IMR-90 (cell line): ENCODE results near the gene SH2D7. TPM values are rescaled to one million over a fixed set of nuclear protein-coding genes. Genes with fewer than 3 reads are reported as not detected.

ENCODE experiments used
- ATAC-seq: fragments of 200-7000 bp; cut with Tn5 transposase; 2 replicates; pipeline ENCODE4 v1.9.1; 2020; ENCODE audit warnings: low read depth, mild to moderate bottlenecking, moderate library complexity
- BruUV-seq: library from RNA; stranded (reverse); fragments of 400-500 nt; replicated peaks from 2 replicates; lab custom pipeline; 2021; lab: Mats Ljungman, UMichigan
- CTCF ChIA-PET: fragments of 300-600 bp; formaldehyde crosslinking; extraction: SDS; loops from one replicate; lab custom pipeline; 2021; ENCODE audit warnings: antibody characterized with exemption; lab: Yijun Ruan, JAX
- POLR2A ChIA-PET: fragments of 300-600 bp; sonication (Branson Sonifier 250); formaldehyde crosslinking; loops from one replicate; lab custom pipeline; 2022; ENCODE audit warnings: antibody characterized with exemption; ENCODE audit not compliant: unreplicated experiment; lab: Charles Lee
- DNase-seq: peaks from one replicate; pipeline ENCODE4 v3.0.0; 2013
- H2AFZ ChIP-seq: replicated peaks from 2 replicates; pipeline ENCODE3; 2013; ENCODE audit warnings: low read length, mild to moderate bottlenecking; ENCODE audit not compliant: poor library complexity
- H2AK5ac ChIP-seq: 2 replicates; pipeline ENCODE4 v1.6.1; 2013; ENCODE audit warnings: low read depth, low read length, inconsistent platforms
- H2AK9ac ChIP-seq: replicated peaks from 2 replicates; pipeline ENCODE3; 2013; ENCODE audit warnings: mild to moderate bottlenecking, low read depth, low read length, moderate library complexity; ENCODE audit not compliant: poor library complexity
- H2BK120ac ChIP-seq: 2 replicates; pipeline ENCODE4 v1.6.1; 2013; ENCODE audit warnings: low read depth, low read length, inconsistent platforms
- H2BK15ac ChIP-seq: 3 replicates; pipeline ENCODE4 v1.6.1; 2013; ENCODE audit warnings: low read depth, low read length, inconsistent platforms
- H2BK20ac ChIP-seq: 2 replicates; pipeline ENCODE4 v1.6.1; 2013; ENCODE audit warnings: low read depth, mild to moderate bottlenecking, inconsistent platforms, low read length, moderate library complexity
- H2BK5ac ChIP-seq: 2 replicates; pipeline ENCODE4 v1.6.1; 2013; ENCODE audit warnings: mild to moderate bottlenecking, low read depth, low read length, inconsistent platforms; ENCODE audit not compliant: poor library complexity, severe bottlenecking
- H3K14ac ChIP-seq: replicated peaks from 2 replicates; pipeline ENCODE4 v1.6.1; 2013; ENCODE audit warnings: low read depth, low read length, inconsistent platforms
- H3K18ac ChIP-seq: 2 replicates; pipeline ENCODE4 v1.6.1; 2013; ENCODE audit warnings: low read depth, low read length, control low read depth
- H3K23ac ChIP-seq: 2 replicates; pipeline ENCODE4 v1.6.1; 2013; ENCODE audit warnings: low read depth, low read length, inconsistent platforms
- H3K27ac ChIP-seq: 2 replicates; pipeline ENCODE4 v1.5.1; 2013; ENCODE audit warnings: mild to moderate bottlenecking, control low read depth, low read length; ENCODE audit not compliant: insufficient read depth
- H3K27me3 ChIP-seq: 2 replicates; pipeline ENCODE4 v1.6.1; 2013; ENCODE audit warnings: low read length; ENCODE audit not compliant: control insufficient read depth, insufficient read depth
- H3K36me3 ChIP-seq: 2 replicates; pipeline ENCODE4 v1.6.1; 2013; ENCODE audit warnings: low read length, mixed read lengths; ENCODE audit not compliant: control insufficient read depth, insufficient read depth
- H3K4ac ChIP-seq: 2 replicates; pipeline ENCODE4 v1.6.1; 2013; ENCODE audit warnings: low read depth, low read length, inconsistent platforms
- H3K4me1 ChIP-seq: 2 replicates; pipeline ENCODE4 v1.6.1; 2013; ENCODE audit warnings: low read length, mixed read lengths; ENCODE audit not compliant: control insufficient read depth, insufficient read depth
- H3K4me2 ChIP-seq: 2 replicates; pipeline ENCODE4 v1.6.1; 2013; ENCODE audit warnings: low read depth, mild to moderate bottlenecking, control low read depth, low read length, moderate library complexity
- H3K4me3 ChIP-seq: 2 replicates; pipeline ENCODE4 v1.5.1; 2013; ENCODE audit warnings: low read depth, mild to moderate bottlenecking, control low read depth, low read length, moderate library complexity; ENCODE audit not compliant: insufficient read depth
- H3K56ac ChIP-seq: 2 replicates; pipeline ENCODE4 v1.6.1; 2013; ENCODE audit warnings: low read length, inconsistent platforms; ENCODE audit not compliant: insufficient read depth; ENCODE audit errors: extremely low read depth
- H3K79me1 ChIP-seq, 2 experiments: 2 replicates each; pipeline ENCODE4 v1.6.1; 2013; ENCODE audit warnings: low read length in 2 of 2, inconsistent platforms in 1 of 2, low read depth in 1 of 2
- H3K9ac ChIP-seq: 2 replicates; pipeline ENCODE4 v1.6.1; 2013; ENCODE audit warnings: low read depth, low read length, control low read depth
- H3K9me1 ChIP-seq: 2 replicates; pipeline ENCODE4 v1.6.1; 2013; ENCODE audit warnings: low read length, inconsistent platforms; ENCODE audit not compliant: insufficient read depth
- H3K9me3 ChIP-seq: 2 replicates; pipeline ENCODE4 v1.6.1; 2013; ENCODE audit warnings: low read length; ENCODE audit not compliant: control insufficient read depth, insufficient read depth
- H4K20me1 ChIP-seq: 2 replicates; pipeline ENCODE4 v1.6.1; 2013; ENCODE audit warnings: low read length, inconsistent platforms; ENCODE audit not compliant: insufficient read depth
- H4K5ac ChIP-seq: 2 replicates; pipeline ENCODE4 v1.6.1; 2013; ENCODE audit warnings: mild to moderate bottlenecking, low read depth, low read length, control low read depth
- H4K8ac ChIP-seq, 2 experiments: 2 replicates each; pipeline ENCODE4 v1.6.1; 2013; ENCODE audit warnings: low read depth in 2 of 2, low read length in 2 of 2, control low read depth in 1 of 2, inconsistent platforms in 1 of 2
- H4K91ac ChIP-seq: 2 replicates; pipeline ENCODE4 v1.6.1; 2013; ENCODE audit warnings: low read depth, low read length, inconsistent platforms; ENCODE audit not compliant: insufficient read depth
- ELK1 ChIP-seq: fragments of 150-350 bp; IDR thresholded peaks from 2 replicates; pipeline ENCODE4 v1.6.1; 2016; ENCODE audit warnings: low read depth, mild to moderate bottlenecking, low read length, moderate library complexity, borderline replicate concordance
- FOS ChIP-seq: fragments of 150-350 bp; IDR thresholded peaks from 2 replicates; pipeline ENCODE4 v1.6.1; 2016; ENCODE audit warnings: low read depth, low read length
- MAZ ChIP-seq: IDR thresholded peaks from 2 replicates; pipeline ENCODE4 v1.6.1; 2012; ENCODE audit warnings: low read depth, mild to moderate bottlenecking, low read length, improper control_type of control experiment, moderate library complexity, borderline replicate concordance
- POLR2A ChIP-seq: IDR thresholded peaks from 2 replicates; pipeline ENCODE4 v1.6.1; 2012; ENCODE audit warnings: mild to moderate bottlenecking, low read depth, low read length
- RFX5 ChIP-seq: IDR thresholded peaks from 2 replicates; pipeline ENCODE4 v1.8.0; 2012; ENCODE audit warnings: low read depth, mild to moderate bottlenecking, low read length, moderate library complexity
- USF2 ChIP-seq: fragments of 150-350 bp; IDR thresholded peaks from 2 replicates; pipeline ENCODE4 v1.6.1; 2017; ENCODE audit warnings: mild to moderate bottlenecking, antibody characterized with exemption, low read length, low read depth
- WGBS, 2 experiments: methylation state at CpG; one replicate each; pipeline versions ENCODE4 v1.1.5 to v1.1.7; 2013; ENCODE audit warnings: missing lambda C conversion rate in 2 of 2; ENCODE audit not compliant: insufficient read length in 1 of 2; ENCODE audit errors: extremely low coverage in 2 of 2; 5-methylcytosine and 5-hydroxymethylcytosine counted together
- dilution Hi-C: fragments of 300-500 bp; cut with HindIII; formaldehyde crosslinking; loops from one replicate; pipeline ENCODE4 v1.14.3; 2018; ENCODE audit warnings: low sequenced_read_pairs; ENCODE audit not compliant: unreplicated experiment
- in situ Hi-C: fragments of 300-500 bp; cut with MboI; formaldehyde crosslinking; loops from 3 replicates; pipeline ENCODE4 v1.14.3; 2019; ENCODE audit warnings: low sequenced_read_pairs, inconsistent platforms, mixed read lengths
- intact Hi-C: fragments of 100-400 bp; cut with micrococcal nuclease; formaldehyde crosslinking; loops from 2 replicates; pipeline ENCODE4 v1.10.0; 2022
- polyA plus RNA-seq, 3 experiments: library from polyadenylated mRNA; depleted of rRNA; stranded (reverse); fragments of >200 nt; gene quantifications; 2 replicates each; pipeline ENCODE4 v1.2.3, GENCODE V29; 2012; ENCODE audit warnings: low replicate concordance in 1 of 3
- total RNA-seq: library from RNA; depleted of rRNA; stranded (reverse); fragments of >200 nt; gene quantifications from 2 replicates; pipeline ENCODE4 v1.2.3, GENCODE V29; 2012

The SH2D7 gene
- total and polyA plus RNA-seq, 2 of the 4 experiments (the other 2 are of a cell fraction), result not detected

GRCh38 chr15:78047761-78048627, 44.4 kb upstream of the SH2D7 start:
- peak overlapping the region; percentile 20; the same call in 1 of the 2 replicates for H3K14ac ChIP-seq
- no peak overlapping the region for H2BK15ac ChIP-seq
- H3K4me2 ChIP-seq, result no peak overlapping the region
- in situ Hi-C loops (no loop called here), dilution Hi-C loops (no loop called here), intact Hi-C loops (loop anchor here (2.0 to 5.0 kb wide), 3 partner anchors 13 to 41 kb away; no protein-coding TSS in a partner anchor)
- H4K5ac ChIP-seq, result peak overlapping the region; percentile 19; the same call in 1 of the 2 replicates
- no peak for TF ChIP-seq ELK1
- no peak for TF ChIP-seq RFX5
- TF ChIP-seq POLR2A, result no peak
- TF ChIP-seq FOS, result no peak
- no peak for TF ChIP-seq MAZ
- no peak for TF ChIP-seq USF2
- peaks cover 28 to 78% of the 10 kb centered on the region in 2 experiments for H3K79me1 ChIP-seq
- DNase-seq (peak; percentile 77), ATAC-seq (no peak)
- H2AK9ac ChIP-seq, result no peak overlapping the region
- no peak overlapping the region for H3K56ac ChIP-seq
- CTCF ChIA-PET, result no interaction called here
- peaks cover 32% of the 10 kb centered on the region for H3K9me1 ChIP-seq
- H2BK5ac ChIP-seq, result no peak overlapping the region
- H3K9ac ChIP-seq, result no peak overlapping the region
- no peaks in the 10 kb centered on the region for H3K27me3 ChIP-seq
- peak overlapping the region; percentile 49; the same call in 1 of the 2 replicates for H4K91ac ChIP-seq
- H3K36me3 ChIP-seq, result peaks cover 21% of the 10 kb centered on the region
- H2AK5ac ChIP-seq, result no peak overlapping the region; the same call in 1 of the 2 replicates
- H3K9me3 ChIP-seq, result no peaks in the 10 kb centered on the region
- no peak overlapping the region for H3K4me3 ChIP-seq
- H3K23ac ChIP-seq, result no peak overlapping the region
- H3K27ac ChIP-seq, result 0 out of 2 replicates have a peak overlapping the region, but pooled peaks have one; percentile 1
- H3K4me1 ChIP-seq, result peaks cover 36% of the 10 kb centered on the region
- peak overlapping the region in 1 of 2 experiments; percentile 32; a peak in 2 of 4 replicates for H4K8ac ChIP-seq
- H2AFZ ChIP-seq, result no peak overlapping the region
- no TSS peak for BruUV-seq
- H2BK20ac ChIP-seq, result no peak overlapping the region
- peaks cover 49% of the 10 kb centered on the region for H4K20me1 ChIP-seq
- POLR2A ChIA-PET, result no interaction called here
- peak overlapping the region; percentile 65 for H3K4ac ChIP-seq
- WGBS, 2 experiments, result no CpG with 5 or more reads among the region's 8 CpGs
- peak overlapping the region; percentile 26; the same call in 1 of the 2 replicates for H3K18ac ChIP-seq
- H2BK120ac ChIP-seq, result peak overlapping the region; percentile 50
